Measurements from ENCODE around the gene CHMP1A. TPM values are rescaled to one million over a fixed set of nuclear protein-coding genes. Genes with fewer than 3 reads are reported as not detected.
"Not testable (repeated sequence)": the region's sequence is repeated elsewhere in the genome, so short reads cannot be mapped to it uniquely, and the experiment has no call there.

Gene CHMP1A
- total RNA-seq, 2 donors from 2014 or later = 63.0 to 77.2 TPM

DNA sequence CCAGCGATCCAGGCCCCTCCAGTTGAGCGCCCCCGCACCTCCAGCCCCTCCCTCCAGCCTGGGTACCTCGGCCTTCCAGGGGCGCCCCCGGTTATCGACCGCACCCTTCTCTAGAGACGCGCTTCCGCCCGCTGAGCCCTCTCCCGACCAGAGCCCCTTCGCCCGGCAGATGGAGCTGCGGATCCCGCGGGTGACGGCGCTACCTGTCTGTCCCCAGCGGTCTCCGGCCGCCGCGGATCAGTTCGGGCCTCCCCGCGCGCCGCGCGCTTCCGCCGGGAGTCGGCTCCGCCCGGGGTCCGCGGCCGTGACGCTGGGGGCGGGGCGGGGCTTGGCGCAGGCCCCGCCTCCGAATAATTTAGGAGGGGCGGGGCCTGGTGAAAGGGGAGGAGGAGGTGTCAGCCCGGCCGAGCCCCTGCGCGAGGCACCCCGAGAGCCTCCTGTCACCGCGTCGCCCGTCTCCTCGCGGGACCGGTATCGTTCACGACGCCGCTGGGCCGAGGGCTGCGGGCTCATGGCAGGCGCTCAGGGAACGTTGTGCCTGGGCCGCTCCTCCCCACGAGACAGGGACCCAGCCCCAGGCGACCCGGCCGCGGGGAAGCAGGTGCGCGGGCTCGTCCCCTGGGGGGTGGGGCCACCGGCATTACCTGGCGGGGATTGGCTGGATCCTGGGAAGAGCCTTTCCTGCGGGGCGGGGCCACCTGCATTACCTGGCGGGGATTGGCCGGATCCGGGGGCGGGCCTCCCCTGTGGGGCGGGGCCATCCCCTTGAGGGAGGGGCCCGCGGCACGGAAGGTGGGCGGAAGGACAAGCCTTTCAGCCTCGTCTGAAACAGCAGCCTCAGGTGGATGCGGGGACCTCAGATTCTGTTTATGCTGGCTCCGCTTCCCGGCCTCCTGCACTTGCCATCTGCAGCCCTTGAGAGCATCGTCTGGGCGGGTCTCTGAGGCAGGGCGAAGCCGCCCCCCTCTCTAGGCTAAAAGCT, 44.2 kb upstream of the CHMP1A start, which contains the start of gene SPATA2L:
SPATA2L (minus strand) TSS at position 281 of the 982 bp plus-strand sequence. CDS start 473 bp downstream, outside the sequence.
- peak within 1 kb of the TSS; percentile 69 to 74 for H3K27ac ChIP-seq
- peaks cover 9 to 20% of the 10 kb centered on the region in 2 donors for H3K4me1 ChIP-seq (ENCODE audit: control insufficient read depth in 1 of 2, low read depth in 2 of 2)
- TF ChIP-seq, protein P1, sequence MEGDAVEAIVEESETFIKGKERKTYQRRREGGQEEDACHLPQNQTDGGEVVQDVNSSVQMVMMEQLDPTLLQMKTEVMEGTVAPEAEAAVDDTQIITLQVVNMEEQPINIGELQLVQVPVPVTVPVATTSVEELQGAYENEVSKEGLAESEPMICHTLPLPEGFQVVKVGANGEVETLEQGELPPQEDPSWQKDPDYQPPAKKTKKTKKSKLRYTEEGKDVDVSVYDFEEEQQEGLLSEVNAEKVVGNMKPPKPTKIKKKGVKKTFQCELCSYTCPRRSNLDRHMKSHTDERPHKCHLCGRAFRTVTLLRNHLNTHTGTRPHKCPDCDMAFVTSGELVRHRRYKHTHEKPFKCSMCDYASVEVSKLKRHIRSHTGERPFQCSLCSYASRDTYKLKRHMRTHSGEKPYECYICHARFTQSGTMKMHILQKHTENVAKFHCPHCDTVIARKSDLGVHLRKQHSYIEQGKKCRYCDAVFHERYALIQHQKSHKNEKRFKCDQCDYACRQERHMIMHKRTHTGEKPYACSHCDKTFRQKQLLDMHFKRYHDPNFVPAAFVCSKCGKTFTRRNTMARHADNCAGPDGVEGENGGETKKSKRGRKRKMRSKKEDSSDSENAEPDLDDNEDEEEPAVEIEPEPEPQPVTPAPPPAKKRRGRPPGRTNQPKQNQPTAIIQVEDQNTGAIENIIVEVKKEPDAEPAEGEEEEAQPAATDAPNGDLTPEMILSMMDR (IDR thresholded peaks at IDR 0.05) = no peak
- H3K9me3 ChIP-seq = no peaks in the 10 kb centered on the region
- peak; percentile 29 for ATAC-seq (ENCODE audit: insufficient number of reproducible peaks, low FRiP score, low read depth)
- no peaks in the 10 kb centered on the region for H3K36me3 ChIP-seq
- no peaks in the 10 kb centered on the region for H3K27me3 ChIP-seq (replicated peaks; ENCODE audit: insufficient read depth)
- DNase-seq (ENCODE audit: low spot score) = no peak
- peak within 1 kb of the TSS; percentile 86 for H3K4me3 ChIP-seq

DNA sequence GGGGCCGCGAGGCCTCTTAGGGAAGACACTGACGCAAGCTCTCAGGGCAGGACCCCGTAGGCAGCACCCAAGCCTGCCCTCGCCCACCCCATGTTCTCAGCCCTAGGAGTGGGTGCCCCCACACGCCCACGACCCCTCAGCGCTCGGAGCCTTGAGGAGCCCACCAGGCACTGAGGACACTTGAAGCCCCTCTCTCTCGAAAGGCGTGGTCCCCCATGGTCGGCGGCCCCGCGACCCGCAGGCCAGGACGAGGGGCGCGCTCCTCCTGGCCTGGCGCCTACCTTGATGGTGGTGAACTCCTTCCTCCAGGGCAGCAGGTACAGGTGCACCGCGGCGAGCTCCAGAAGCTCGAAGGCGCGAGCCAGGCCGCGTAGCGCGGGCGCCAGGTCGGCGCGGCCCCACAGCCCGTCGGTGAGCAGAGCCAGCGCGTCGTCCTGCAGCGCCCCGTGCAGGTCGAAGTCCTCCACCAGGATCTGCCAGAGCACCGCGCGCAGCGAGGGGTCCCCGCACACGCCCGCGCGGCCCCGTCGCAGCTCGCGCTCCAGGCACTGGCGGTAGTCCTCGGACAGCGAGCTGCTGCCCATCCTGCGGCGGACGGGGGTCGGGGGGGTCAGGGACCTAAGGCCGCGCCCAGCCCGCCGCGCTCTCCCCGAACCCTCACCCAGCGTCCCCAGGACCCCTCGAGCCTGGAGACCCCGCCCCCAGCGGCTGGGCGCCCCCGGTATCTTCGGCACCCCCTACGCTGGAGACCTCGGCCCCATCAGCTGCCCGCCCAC, 43.3 kb upstream of the CHMP1A start:
- H3K27ac ChIP-seq = peak overlapping the region; percentile 69 to 74
- DNase-seq (ENCODE audit: low spot score) (no peak), ATAC-seq (ENCODE audit: insufficient number of reproducible peaks, low FRiP score, low read depth) (no peak)
- no peaks in the 10 kb centered on the region for H3K36me3 ChIP-seq
- H3K9me3 ChIP-seq = no peaks in the 10 kb centered on the region
- TF ChIP-seq, protein P1 (IDR thresholded peaks at IDR 0.05) = no peak
- H3K4me3 ChIP-seq = peak overlapping the region; percentile 86
- H3K4me1 ChIP-seq (ENCODE audit: control insufficient read depth in 1 of 2, low read depth in 2 of 2) = peaks cover 9 to 20% of the 10 kb centered on the region in 2 donors
- H3K27me3 ChIP-seq (replicated peaks; ENCODE audit: insufficient read depth) = no peaks in the 10 kb centered on the region

DNA sequence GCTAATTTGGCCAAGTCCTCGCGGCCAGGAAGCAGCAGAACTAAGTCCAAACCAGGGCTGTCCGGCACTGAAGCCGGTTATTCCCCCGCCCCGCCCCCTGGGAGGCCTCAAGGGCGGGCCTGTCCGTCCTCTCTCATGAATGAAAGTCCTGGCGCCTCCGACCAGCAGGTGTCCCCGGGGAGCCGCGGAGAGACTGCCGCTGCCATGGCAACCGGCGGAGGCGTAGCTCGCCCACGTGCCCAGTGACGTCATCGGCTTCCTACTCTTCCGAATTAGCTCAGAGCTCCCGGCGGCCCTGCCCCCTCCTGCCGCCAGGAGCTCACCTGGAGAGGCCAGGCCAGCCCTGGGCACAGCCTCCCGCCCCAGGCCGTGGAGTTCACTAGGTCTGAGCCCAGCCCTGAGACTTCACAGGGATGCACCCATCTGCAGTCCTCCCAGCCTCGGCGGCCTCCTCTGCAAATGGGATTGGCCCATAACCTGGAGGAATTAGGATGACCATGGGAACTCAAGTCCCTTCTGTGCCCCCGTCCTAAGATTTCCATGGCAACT, 42.7 kb upstream of the CHMP1A start:
- Histone ChIP-seq H3K9me3 (no peaks in the 10 kb centered on the region), H3K27me3 (replicated peaks; ENCODE audit: insufficient read depth) (no peaks in the 10 kb centered on the region), H3K36me3 (no peaks in the 10 kb centered on the region), H3K4me1 (ENCODE audit: control insufficient read depth in 1 of 2, low read depth in 2 of 2) (peaks cover 9 to 20% of the 10 kb centered on the region in 2 donors), H3K4me3 (peak overlapping the region; percentile 86), H3K27ac (peak overlapping the region; percentile 69 to 74)
- peak; percentile 63 for ATAC-seq (ENCODE audit: insufficient number of reproducible peaks, low FRiP score, low read depth)
- TF ChIP-seq, protein P1 (IDR thresholded peaks at IDR 0.05) = peak; percentile 58
- DNase-seq (ENCODE audit: low spot score) = peak; percentile 97

DNA sequence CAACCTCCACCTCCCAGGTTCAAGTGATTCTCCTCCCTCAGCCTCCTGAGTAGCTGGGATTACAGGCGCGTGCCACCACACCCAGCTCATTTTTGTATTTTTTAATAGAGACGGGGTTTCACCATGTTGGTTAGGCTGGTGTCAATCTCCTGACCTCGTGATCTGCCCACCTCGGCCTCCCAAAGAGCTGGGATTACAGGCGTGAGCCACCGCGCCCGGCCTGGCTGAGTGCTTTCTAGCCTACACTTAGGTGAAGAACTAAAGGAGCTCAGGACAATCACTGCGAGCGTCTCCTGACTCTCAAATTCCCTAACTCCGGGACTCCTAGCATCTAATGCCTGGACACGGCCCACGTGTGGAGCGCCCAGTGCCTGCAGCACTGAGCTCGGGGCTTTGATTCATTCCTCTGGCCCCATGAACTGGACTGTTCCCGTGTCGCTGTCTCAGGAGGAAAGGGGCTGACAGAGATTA, 42.2 kb upstream of the CHMP1A start:
- not testable (repeated sequence) for ATAC-seq (ENCODE audit: insufficient number of reproducible peaks, low FRiP score, low read depth); DNase-seq (ENCODE audit: low spot score); H3K27me3 ChIP-seq (replicated peaks; ENCODE audit: insufficient read depth); H3K9me3 ChIP-seq; H3K36me3 ChIP-seq
- peak overlapping the region; percentile 86 for H3K4me3 ChIP-seq
- H3K4me1 ChIP-seq (ENCODE audit: control insufficient read depth in 1 of 2, low read depth in 2 of 2) = peaks cover 9 to 20% of the 10 kb centered on the region in 2 donors
- H3K27ac ChIP-seq = peak overlapping the region in 1 of 2 donors; percentile 74

DNA sequence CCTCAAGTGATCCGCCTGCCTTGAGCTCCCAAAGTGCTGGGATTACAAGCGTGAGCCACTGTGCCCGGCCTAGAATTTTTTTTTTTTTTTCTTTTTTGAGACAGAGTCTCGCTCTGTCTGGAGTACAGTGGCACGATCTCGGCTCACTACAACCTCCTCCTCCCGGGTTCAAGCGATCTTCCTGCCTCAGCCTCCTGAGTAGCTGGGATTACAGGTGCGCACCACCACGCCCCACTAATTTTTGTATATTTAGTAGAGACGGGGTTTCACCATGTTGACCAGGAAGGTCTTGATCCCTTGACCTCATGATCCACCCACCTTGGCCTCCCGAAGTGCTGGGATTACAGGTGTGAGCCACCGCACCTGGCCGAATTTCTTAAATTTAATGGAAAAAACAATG, 41.2 kb upstream of the CHMP1A start:
- not testable (repeated sequence) for DNase-seq (ENCODE audit: low spot score); H3K4me3 ChIP-seq; H3K27ac ChIP-seq; H3K27me3 ChIP-seq (replicated peaks; ENCODE audit: insufficient read depth); H3K9me3 ChIP-seq; ATAC-seq (ENCODE audit: insufficient number of reproducible peaks, low FRiP score, low read depth); H3K36me3 ChIP-seq
- peaks cover 9 to 20% of the 10 kb centered on the region in 2 donors for H3K4me1 ChIP-seq (ENCODE audit: control insufficient read depth in 1 of 2, low read depth in 2 of 2)

Measured in thoracic aorta (tissue), 2 donors.